ENCODE results near the gene PKD2L1.

GRCh38 chr10:100359030-100359432, 29.0 kb upstream of the PKD2L1 start:
- no peak for TF ChIP-seq CTCF (IDR thresholded peaks at IDR 0.05)
- TF ChIP-seq POLR2AphosphoS5 (IDR thresholded peaks at IDR 0.05): no peak

Data from prostate gland (tissue), 2 donors.